ENCODE data around the gene PROP1.
"Not testable (repeated sequence)": the region's sequence is repeated elsewhere in the genome, so short reads cannot be mapped to it uniquely, and the experiment has no call there.

Gene PROP1

DNA sequence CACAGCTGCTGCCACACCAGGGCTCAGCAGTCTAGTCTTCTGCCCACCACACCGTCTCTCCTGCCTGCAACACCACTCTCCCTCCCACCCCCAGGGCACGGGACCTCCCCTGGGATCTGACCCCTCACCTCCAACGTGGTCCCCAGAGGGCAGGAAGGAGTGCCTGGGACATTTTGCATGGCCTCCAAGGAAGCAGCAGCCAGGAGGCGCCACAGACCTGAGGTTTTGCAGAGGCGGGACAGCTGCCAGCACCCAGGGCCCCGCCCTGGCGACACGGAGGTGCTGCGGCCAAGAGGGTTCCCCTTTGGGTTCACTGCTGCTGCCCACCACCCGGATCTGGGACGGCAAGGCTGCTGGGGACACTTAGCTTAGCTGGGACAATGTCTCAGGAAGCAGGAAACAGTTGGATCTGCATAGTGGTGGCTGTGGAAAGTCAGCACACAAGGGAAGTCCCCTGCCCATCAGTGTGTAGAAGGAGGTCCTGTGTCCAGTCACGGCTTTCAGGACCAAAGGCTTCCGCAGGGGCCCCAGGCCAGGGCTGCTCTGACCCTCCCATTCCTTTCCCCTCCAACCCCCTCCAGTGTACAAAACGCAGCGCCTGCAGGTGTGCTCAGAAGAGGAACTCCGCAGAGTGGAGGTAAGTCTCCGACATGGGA is 13.8 kb downstream of the PROP1 start:
- DNase-seq, result no peak

DNA sequence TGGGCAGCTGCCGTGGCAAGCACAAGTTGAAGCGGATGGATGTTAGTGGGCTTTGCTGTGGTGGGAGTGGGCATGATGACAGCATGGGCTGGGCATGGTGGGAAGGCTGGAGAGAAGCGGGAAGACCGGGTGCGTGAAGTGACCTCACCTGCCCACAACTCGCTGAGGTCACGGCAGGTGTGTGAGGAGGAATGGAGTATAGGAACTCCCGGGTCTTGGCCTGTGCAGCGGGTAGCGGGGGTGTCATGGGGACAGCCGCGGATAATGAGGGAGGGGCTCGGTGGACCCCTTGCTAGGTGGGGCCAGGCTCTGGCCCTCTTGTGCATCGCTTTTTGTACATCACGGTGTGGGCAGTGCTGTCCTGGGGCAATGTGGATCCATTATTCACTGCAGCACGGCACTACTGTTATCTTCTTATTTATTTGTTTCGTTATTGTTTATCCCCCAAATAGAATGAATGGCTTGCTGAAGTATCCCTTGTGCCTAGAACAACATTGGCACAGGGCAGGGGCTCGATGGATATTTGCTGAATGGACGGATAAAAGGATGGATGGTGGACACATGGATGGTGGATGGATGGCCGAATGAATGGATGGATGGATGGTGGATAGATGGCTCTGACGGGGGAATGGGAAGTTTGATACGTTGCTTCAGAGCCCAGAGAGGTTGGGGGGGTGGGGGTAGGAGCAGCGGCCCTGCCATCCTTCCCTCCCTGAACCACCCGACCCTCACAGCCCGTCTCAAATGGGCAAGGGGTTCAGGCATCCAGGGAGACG is 14.6 kb downstream of the PROP1 start:
- no peak for DNase-seq

DNA sequence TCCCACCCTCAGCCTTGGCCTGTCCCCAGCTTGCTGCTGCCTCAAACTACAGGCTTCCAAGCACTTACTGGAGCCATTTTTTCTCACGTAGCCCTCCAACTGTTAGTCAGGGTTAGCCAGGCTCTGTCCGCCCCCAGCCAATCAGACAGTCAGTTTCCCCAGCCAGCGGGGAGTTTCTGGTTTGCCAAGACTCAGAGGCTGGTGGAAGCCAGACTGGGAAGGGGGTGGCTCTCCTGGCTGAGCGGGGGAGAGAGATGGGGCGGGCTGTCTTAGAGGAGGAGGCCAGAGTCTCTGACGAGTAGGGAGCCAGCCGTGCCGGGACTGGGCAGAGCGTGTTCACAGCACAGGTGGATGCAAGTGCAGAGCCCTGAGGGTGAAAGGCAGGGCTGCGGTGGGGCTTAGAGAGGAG is 15.3 kb downstream of the PROP1 start:
- DNase-seq, result no peak

DNA sequence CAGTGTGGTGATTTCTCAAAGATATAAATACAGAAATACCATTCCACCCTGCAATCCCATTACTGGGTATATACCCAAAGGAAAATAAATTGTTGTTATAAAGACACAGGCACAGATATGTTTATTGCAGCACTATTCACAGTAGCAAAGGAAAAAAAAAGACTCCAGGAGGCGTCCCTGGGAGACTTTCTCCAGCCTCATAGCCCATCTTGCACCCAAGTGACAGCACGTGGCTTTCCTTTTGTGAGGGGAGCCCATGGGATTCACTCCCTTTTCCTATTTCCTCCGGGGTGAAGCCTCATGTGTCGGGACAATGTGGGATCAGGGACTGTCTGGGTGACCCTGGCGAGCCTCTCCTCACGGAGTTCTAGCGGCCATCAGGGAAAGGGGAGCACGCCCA is 18.4 kb downstream of the PROP1 start:
- not testable (repeated sequence) for DNase-seq

DNA sequence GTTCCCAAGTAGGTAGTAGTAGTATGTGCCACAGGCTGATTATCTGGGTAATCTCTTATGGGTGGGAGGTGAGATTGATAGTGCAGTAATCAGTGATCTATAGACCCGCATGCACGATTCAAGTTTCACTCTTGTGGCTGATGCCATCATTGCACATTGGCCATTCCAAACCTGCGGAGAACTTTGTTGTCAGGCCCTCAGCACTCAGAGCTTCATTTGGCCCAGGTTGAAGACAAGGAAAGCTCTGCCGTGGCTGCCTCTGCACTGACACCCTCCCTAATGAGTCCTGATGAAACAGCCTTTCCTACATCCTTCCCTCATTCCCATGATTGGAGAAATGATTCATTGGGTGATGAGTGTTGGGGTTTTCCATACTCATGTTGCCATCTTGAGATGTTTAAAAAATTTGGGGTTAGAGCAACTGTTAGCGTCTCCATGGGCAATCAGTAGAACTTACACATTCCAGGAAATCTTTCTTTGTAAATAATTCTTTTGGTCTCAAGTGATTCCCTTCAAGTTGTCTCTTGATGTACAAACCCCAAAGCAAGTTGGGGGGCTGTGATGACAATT is 22.9 kb downstream of the PROP1 start:
- no peak for DNase-seq

DNA sequence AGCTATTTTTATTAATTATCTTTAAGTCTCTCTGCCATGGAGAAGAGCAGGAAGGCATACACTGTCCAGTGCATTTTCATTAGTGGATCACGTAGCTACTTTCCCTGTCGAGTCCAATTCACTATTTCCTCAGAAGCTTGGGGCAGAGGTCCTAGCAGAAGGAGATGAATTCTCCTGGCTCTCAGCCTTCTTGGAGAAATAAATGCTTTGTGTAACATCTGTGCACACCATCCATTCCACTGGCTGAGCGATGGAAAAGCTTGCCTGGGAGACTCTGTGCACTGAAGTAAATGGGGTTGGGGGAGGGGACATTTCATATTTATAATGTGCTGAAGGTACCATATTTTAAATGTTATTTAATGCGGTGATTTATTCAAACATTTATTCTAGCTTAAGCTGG is 23.4 kb downstream of the PROP1 start:
- DNase-seq, result no peak

DNA sequence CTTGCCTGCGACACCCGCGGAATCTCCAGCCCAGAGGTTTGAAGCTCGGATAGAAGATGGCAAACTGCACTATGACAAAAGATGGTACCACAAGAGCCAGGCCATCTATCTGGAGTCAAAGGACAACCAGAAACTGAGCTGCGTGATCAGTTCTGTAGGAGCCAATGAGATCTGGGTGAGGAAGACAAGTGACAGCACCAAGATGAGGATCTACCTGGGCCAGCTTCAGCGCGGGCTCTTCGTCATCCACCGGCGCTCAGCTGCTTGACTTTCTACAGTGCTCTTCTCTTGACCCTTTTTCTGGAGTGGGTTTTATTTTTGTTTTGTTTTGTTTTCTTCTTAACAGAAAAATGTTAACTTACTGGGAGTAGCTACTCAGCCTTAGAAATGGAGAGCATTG is 24.0 kb downstream of the PROP1 start:
- DNase-seq, result not testable (repeated sequence)

DNA sequence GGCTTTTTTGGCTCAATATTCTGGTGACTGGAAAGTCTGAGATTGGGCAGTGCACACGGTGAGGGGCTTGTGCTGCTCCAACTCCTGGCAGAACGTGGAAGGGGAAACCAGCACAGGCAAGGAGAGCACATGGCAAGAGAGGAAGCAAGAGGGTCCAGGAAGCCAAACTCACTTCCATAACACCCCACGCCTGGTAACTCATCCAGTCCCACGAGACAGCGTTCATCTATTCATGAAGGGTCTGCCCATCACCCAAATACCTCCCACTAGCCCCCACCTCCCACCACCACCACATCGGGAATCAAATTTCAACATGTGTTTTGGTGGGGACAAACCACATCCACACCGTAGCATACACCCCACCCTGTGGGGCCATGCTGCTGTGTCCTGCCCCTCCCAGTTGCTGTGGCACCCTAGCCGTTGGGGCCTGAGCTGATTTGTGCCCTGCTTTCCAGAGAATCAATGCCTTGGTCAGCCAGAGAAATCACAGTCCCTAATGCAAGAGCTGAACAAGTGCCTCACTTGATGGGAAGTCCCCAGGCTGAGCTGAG is 27.3 kb downstream of the PROP1 start:
- DNase-seq, result no peak

DNA sequence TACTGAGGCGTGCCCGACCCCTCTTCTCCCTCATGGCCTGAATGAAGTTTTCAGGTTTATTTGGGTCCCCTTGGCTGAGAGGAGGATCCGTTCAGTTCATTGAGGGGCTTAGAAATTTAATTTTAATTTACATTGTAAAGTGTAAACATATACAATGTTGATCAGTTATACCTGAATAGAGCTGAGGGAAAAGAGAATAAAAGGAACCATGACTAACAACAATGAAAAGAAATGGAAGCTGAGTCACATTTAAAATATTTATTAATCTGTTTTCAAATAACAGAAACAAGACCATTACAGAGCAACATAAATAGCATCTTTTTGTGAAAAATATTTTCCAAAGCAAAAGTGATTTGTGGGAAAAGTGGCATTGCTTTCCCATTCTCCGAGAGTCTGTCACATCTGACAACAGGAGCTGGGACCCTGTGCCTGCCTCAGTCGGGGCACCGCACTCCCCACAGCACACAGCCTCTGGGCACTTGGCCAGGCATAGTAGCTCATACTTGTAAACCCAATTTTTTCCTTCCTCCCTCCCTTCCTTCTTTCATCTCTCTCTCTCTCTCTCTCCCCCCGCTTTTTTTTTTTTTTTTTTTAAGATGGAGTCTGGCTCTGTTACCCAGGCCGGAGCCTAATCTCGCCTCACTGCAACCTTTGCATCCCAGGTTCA is 28.7 kb downstream of the PROP1 start:
- no peak for DNase-seq

DNA sequence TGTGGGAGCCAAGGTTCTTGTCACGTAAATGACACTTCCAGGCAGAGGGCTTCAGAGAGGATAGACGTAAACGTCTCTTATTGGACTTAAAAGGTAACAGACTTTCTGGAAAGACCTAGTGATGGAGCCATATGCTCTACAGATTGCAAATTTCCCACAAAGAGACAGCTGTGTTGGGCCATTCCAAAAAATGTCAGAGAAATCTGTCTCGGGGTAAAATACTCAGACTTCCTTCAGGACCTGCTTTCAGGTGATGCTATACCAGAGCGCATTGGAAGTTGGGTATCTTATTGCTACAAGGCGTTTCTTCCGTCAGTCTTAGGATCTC is 29.2 kb downstream of the PROP1 start:
- DNase-seq, result no peak

DNA sequence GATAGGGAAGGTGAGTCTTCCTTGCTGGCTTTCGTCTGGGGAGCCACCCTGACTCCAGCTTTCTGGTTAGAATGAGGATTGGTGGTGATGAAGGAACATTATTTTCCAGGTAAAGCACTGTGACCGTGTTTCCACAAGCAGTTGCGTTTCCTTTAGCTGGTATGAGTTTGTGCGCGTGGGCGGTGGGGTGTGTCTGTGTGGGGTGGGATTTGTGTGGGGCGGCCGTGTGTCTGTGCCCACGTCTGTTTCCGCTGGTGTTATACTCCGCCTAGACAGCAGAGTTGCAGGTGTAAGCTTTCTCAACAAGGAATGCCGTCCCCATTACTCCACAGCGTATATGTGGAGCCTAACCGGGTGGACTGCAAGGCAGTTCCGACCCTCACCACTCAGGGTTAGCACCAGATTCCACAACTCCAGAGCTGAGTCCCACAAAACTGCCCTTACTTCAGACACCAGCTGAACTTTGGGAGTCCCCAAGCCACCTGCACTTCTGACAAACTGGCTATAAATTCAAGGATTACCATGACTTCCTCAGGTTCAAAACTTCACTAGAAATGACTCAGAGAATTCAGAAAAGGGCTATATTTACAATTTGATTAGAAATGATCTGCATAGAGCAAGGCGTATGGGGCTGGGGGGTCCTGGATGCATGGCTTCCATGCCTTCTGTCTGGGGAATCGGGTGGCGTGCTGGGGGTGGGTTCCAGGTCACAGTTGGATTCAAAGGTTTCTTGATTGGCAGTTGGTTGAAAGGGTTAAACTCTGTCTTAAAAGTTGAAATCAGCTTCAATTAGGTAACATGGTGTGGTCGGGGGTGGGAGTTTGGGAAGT is 29.8 kb downstream of the PROP1 start:
- DNase-seq, result no peak

DNA sequence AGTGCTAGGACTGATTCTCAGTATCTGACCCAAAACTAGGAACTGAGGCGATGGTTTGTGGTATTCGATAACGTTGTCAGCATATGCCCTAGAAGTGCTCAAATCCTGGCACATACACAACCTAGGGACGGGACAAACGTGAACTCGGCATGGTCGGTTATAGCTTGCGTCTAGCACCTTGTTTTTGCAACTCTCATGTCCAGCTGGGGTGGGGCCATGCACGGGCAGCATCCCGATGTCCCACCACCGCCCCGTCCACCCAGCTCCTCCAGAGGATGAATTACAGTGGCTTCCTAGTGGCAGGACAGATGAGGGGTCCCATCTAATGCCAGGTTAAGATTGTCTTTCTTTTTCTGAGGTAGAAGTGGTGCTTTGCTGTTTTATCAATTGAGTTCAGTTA is 31.6 kb downstream of the PROP1 start:
- no peak for DNase-seq

DNA sequence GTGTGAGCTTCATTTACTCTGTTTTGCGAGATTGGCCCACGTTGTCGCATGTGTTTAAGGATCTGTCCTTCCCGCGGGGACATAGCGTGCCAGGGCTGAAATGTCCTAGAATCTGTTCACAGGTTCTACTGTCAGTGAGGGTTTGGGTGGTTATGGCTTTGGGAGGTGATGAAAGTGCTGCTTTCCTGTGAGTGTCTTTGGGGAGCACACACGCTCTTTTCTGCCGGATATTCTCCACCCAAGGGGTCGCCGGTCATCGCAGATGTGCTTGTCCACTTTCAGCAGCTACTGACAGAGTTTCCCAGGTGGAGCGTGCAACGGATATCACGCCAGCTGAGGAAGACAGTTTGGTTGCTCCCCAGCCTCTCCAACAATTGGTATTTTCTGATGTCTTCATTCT is 32.1 kb downstream of the PROP1 start:
- DNase-seq, result no peak

DNA sequence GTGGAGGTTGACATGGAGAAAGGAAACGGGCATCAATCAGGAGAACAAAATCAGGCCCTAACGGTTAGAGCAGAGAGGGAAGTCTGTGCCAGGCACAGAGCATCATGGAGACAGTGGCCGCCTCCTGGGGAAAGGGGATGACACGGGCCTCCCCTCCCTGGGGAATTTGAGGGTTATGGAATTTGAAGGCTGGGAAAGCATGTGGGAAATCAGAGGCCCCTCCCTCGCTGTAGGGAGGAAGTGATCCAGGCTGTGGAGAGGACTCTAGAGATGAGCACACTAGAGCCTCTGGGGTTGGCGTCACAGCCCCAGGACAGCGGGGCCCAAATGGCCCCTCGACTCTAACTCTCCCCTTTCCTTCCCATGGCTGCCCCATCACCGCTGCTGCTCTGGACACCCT is 36.7 kb downstream of the PROP1 start:
- no peak for DNase-seq

DNA sequence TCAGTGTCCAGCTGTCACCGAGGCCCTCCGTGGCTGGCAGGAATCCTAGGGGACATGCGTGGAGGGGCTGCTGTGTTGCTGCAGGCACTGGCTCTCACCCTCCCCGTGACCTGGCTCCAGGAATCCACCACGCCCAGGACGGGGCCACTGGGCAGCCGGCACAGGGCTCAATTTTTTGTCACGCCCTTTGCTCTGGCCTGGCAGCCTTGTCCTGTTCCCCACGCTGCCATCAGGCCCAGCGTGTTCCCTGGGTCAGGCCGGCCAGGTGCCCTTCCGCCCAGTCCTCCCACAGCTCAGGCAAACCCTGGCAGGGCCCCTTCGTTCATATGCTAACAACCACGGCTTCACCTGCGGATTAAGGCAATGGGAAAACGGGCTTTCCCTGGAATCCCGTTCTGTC is 37.3 kb downstream of the PROP1 start:
- no peak for DNase-seq

DNA sequence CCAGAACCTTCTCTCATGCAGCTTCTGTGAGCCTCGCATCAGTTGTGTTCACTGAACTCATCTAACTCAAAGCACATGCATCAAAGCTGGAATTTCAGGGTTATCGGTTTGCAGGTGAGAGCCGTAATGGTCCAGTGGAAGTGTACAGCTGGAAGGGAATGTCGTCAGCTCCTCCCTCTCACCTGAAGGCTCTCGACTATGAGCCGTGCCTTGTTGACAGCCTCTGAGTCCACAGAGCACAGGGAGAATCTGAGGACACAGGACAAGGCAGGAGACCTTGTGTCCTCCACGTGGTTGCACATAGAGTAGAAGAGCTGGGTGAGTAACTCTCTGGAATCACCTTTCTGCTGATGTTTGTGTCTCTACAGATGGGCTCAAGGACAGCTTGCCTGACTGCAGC is 38.8 kb downstream of the PROP1 start:
- DNase-seq, result no peak

DNA sequence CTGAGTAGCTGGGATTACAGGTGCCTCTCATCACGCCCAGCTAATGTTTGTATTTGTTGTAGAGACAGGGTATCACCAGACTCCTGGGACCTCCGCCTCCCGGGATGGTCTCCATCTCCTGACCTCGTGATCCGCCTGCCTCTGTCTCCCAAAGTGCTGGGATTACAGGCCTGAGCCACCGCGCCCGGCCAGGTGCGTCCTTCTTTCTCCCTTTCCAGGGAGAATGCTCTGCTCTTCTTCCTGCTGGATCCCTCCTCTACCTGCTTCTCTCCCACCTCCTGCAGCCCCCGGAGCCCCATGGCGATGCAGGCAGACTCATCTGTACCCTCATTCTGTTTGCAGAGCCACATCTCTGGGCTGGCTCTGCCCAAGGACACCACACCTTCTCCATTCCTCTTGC is 42.9 kb downstream of the PROP1 start:
- DNase-seq, result not testable (repeated sequence)

DNA sequence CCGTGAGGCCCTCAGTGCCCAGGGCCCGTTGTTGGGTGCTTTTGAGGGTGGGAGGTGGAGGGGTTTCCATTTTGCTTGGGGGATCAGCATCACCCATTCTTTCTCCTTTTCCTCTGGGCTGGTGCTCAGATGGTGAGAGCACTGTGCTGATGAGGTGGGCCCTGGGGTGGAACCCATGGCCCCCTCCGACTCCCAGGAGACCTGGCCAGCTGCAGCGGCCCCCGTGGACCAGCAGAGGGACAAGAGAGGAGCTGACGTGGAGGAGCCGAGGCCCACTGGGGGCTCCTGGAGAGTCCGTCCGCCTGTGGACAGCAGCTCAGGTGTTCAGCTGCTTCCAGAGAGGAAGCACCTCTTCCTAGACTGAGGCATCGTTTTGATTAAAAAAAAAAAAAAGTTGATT is 46.4 kb downstream of the PROP1 start:
- DNase-seq, result not testable (repeated sequence)

DNA sequence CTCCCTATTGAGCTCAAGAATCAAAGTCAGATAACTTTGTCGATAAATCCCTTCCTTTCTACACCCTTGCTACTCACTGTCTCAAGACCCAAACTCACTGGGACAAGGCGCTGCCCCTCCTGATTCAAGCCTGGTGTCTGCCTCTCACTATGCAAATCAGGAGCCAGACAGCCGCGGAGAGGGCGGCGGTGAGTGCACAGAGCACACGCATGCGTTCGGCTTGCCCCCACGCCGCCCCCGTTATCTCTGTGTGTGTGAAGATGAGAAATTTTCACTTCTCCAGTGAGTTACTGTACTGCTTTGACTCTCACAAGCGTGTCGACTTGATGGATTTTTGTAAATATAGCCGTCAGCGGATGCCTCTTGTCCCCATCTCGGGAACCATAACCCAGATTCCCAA is 47.0 kb downstream of the PROP1 start:
- DNase-seq, result not testable (repeated sequence)

DNA sequence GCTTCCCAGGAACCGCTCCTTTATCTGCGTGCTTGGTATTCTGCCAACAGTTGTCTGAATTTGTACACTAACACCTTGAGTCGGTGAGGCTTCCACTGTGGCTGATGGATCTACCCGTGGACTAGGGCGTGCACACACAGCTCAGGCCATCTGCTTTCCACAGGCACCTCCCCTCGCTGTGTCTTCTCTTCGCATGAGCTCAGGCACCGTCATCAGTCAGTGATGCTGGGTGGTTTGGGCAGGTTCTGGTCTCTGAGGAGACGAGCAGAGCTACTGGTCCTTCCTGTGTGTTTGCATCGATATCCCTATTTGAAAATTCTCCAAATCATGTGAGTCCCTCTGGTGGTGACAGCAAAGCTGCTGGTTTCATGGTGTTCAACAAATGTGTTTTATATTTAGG is 48.1 kb downstream of the PROP1 start:
- peak; percentile 46 for DNase-seq

DNA sequence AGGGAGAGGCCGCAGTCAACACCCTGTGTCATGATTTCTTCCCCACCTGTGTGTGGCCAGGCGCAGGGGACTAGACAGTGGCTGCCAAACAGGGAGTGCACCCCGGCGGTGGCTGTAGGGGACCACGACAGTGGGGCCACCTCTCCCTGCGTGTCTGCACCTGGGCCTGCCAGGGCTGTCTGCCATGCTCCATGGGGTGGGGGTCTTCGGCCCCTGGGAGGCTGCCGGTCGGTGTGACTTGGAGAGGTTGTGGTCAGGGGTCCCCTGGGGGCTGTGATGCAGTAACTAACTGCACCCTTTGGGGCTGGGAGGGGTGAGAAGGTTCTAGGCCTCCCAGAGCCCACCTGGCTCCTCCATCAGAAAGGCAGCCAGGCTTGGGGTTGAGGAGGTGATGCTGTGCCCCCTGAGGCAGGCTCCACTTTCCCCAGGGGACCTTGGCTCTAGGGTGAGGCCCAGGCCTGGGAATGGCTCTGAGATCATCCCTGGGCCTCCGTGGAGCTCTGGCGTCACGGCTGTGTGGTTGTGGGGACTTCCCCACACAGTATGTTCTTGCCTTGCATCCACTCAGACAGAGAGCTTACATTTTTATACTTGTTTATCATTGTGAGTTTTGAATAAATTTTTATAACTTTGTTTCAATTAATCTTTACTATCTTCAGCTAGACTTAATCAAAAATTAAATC is 50.3 kb downstream of the PROP1 start:
- DNase-seq, result not testable (repeated sequence)

DNA sequence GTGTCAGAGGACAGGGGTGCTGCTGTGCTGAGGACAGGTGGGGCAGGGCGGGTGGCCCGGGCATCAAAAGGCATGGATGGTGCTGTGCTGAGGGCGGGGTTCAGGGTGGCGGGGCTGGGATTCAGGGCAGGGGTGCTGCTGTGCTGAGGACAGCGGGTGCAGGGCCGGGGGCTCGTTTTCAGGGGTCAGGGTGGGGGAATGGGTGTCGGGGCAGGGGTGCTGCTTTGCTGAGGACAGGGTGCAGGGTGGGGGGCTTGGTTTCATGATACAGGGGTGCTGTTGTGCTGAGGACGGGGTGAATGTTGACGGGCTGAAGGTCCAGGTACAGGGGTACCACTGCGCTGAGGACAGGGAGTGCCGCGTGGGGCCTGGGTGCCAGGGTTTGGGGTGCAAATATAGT is 50.9 kb downstream of the PROP1 start:
- DNase-seq, result not testable (repeated sequence)

All from NCI-H774 (cell line).